Muscle layer of colon (tissue), 2 donors: ENCODE measurements around the gene WASF2.

Experiments
- H3K27ac ChIP-seq: one replicate; pipeline ENCODE4 v1.7.0; 2013; ENCODE audit warnings: low read depth, mild to moderate bottlenecking, low read length, moderate library complexity
- H3K27me3 ChIP-seq, 2 donors: one replicate each; pipeline ENCODE4 v1.7.0; 2013; ENCODE audit warnings: low read length in 2 of 2, mild to moderate bottlenecking in 2 of 2; ENCODE audit not compliant: insufficient read depth in 2 of 2, control insufficient read depth in 1 of 2
- H3K36me3 ChIP-seq: one replicate; pipeline ENCODE4 v1.7.0; 2013; ENCODE audit warnings: mild to moderate bottlenecking, low read length; ENCODE audit not compliant: insufficient read depth
- H3K4me1 ChIP-seq: one replicate; pipeline ENCODE4 v1.7.0; 2013; ENCODE audit warnings: mild to moderate bottlenecking, low read length; ENCODE audit not compliant: insufficient read depth
- H3K4me3 ChIP-seq, 2 donors: one replicate each; pipeline ENCODE4 v1.7.0; 2013; ENCODE audit warnings: low read length in 2 of 2, low read depth in 1 of 2, mild to moderate bottlenecking in 1 of 2, moderate library complexity in 1 of 2
- H3K9ac ChIP-seq: one replicate; pipeline ENCODE4 v1.7.0; 2013; ENCODE audit warnings: low read length
- H3K9me3 ChIP-seq: one replicate; pipeline ENCODE4 v1.7.0; 2013; ENCODE audit warnings: mild to moderate bottlenecking, low read length
- donor health status: abdominal sarcoma.
- donor health status: Adenocarcinoma of cecum.

WASF2 gene

DNA sequence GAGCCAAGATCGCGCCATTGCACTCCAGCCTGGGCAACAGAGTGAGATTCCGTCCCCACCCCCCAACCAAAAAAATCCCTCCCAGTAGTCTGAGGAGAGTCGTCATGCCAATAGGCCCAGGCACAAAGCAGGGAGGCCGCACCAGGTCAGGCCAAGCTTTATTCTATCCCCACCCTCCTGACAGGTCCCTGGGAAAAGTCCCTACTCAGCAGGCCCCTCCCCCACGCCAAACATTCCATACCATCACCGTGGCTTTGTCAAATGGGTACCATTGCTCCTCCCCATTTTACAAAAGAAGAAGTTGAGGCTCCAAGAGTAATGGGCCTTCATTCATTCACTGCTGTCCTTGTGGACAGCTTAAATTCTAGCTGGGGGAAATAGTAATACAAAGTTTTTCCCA is 92.2 kb downstream of the WASF2 start:
- H3K4me1 ChIP-seq: peaks cover 27% of the 10 kb centered on the region

DNA sequence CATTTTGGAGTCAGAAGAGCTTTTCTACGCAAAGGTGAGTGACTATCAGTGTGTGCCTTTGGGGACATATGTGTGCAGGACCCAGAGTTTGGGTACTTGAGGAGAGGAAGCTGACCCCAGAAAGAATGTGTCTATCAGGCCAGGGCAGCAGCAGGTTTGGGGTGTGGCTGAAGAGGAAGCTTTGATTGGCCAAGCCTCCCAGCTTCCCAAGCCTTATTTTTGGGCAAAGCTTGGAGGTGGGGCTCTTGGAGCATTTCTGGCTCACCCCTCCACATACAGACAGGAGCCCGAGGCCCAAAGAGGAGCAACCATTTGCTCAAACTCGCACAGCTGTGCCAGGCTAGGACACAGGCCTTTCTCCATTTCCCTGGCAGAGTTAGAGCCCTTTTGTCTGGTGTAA is 92.9 kb downstream of the WASF2 start:
- Histone ChIP-seq H3K36me3 (no peaks in the 10 kb centered on the region), H3K9ac (no peak overlapping the region), H3K27me3 (no peaks in the 10 kb centered on the region), H3K27ac (no peak overlapping the region), H3K4me1 (peaks cover 21% of the 10 kb centered on the region), H3K4me3 (no peak overlapping the region), H3K9me3 (no peaks in the 10 kb centered on the region)

More for the DNA sequence above, 92.2 kb downstream of the WASF2 start:
- Histone ChIP-seq H3K27ac (no peak overlapping the region), H3K9ac (no peak overlapping the region), H3K9me3 (no peaks in the 10 kb centered on the region), H3K36me3 (no peaks in the 10 kb centered on the region), H3K4me3 (no peak overlapping the region), H3K27me3 (no peaks in the 10 kb centered on the region)

DNA sequence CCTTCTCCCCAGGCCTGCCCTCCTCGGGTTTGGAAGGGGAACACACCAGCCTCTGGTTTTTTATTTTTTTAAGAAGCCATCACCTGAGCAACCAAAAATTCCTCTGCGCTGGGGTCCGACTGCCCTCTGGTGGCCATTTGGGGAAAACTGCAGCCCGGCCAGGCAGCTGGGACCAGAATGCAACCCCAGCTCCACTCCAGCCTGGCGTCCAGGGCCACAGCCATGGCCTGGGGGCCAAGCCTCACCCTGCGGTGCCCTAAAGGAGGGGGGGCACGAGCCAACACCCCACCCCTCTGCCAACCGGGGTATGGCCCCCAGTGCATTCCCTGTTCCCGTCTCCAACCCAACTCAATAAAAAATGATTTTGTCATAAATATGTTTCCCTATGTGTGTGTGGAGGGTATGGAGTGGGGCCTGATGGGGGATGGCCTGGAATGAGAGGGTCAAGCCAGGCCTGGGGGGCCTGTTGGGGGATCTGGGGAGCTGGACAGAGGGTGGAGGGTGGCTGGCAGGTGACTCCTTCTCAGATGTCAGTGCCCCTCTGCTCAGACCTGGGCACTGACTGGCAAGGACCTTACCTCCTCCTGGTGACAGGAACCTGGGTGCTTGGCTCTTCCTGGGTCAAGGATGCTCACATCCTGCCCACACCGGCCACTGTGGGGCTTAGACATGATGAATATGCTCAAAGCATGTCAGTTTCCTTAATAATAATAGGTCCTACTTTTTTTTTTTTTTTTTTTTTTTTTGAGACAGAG is 94.3 kb downstream of the WASF2 start:
- Histone ChIP-seq H3K36me3 (no peaks in the 10 kb centered on the region), H3K27me3 (no peaks in the 10 kb centered on the region), H3K9me3 (no peaks in the 10 kb centered on the region), H3K9ac (no peak overlapping the region), H3K4me1 (peaks cover 24% of the 10 kb centered on the region), H3K27ac (no peak overlapping the region), H3K4me3 (no peak overlapping the region)

DNA sequence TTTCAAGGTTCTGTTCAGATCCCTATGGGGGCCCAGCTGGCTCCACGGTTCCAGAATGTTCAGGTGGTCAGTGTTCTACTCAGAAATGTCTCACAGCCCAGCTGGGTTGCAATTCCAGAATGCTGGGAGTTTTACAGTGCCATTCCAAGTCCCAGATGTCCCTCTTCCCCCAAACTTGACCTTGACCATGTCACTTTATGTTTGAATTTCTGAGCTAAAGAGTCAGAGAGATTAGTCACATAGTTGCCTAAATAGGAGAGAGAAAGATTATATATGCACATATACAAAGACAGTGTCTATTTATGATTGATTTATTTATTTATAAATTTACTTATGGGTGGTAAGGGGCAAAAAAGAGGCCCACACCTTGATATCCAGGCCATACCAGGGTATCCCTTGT is 95.0 kb downstream of the WASF2 start:
- Histone ChIP-seq H3K4me1 (peaks cover 17% of the 10 kb centered on the region), H3K27ac (no peak overlapping the region), H3K9ac (no peak overlapping the region), H3K27me3 (no peaks in the 10 kb centered on the region), H3K9me3 (no peaks in the 10 kb centered on the region), H3K36me3 (no peaks in the 10 kb centered on the region), H3K4me3 (no peak overlapping the region)

DNA sequence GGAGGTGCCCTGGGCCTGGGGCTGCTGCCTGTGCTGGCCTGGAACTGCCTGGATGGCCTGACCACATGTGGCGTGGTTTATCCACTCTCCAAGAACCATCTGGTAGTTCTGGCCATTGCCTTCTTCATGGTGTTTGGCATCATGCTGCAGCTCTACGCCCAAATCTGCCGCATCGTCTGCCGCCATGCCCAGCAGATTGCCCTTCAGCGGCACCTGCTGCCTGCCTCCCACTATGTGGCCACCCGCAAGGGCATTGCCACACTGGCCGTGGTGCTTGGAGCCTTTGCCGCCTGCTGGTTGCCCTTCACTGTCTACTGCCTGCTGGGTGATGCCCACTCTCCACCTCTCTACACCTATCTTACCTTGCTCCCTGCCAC is 95.7 kb downstream of the WASF2 start:
- Histone ChIP-seq H3K9me3 (no peaks in the 10 kb centered on the region), H3K36me3 (no peaks in the 10 kb centered on the region), H3K9ac (no peak overlapping the region), H3K4me3 (no peak overlapping the region), H3K4me1 (peaks cover 14% of the 10 kb centered on the region), H3K27ac (no peak overlapping the region), H3K27me3 (no peaks in the 10 kb centered on the region)

DNA sequence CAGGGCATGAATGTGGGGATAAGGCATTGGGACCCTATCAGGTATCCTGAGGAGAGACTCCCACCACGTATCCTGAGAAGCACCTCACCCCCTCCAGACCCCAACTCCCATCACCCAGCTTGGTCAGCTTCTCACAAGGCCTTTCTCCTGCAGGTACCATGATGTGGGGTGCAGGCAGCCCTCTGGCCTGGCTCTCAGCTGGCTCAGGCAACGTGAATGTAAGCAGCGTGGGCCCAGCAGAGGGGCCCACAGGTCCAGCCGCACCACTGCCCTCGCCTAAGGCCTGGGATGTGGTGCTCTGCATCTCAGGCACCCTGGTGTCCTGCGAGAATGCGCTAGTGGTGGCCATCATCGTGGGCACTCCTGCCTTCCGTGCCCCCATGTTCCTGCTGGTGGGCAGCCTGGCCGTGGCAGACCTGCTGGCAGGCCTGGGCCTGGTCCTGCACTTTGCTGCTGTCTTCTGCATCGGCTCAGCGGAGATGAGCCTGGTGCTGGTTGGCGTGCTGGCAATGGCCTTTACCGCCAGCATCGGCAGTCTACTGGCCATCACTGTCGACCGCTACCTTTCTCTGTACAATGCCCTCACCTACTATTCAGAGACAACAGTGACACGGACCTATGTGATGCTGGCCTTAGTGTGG is 96.2 kb downstream of the WASF2 start:
- H3K9me3 ChIP-seq: no peaks in the 10 kb centered on the region
- no peak overlapping the region for H3K9ac ChIP-seq
- H3K27ac ChIP-seq: no peak overlapping the region
- H3K27me3 ChIP-seq: no peaks in the 10 kb centered on the region
- H3K4me3 ChIP-seq: no peak overlapping the region
- H3K4me1 ChIP-seq: peaks cover 13% of the 10 kb centered on the region
- H3K36me3 ChIP-seq: no peaks in the 10 kb centered on the region

DNA sequence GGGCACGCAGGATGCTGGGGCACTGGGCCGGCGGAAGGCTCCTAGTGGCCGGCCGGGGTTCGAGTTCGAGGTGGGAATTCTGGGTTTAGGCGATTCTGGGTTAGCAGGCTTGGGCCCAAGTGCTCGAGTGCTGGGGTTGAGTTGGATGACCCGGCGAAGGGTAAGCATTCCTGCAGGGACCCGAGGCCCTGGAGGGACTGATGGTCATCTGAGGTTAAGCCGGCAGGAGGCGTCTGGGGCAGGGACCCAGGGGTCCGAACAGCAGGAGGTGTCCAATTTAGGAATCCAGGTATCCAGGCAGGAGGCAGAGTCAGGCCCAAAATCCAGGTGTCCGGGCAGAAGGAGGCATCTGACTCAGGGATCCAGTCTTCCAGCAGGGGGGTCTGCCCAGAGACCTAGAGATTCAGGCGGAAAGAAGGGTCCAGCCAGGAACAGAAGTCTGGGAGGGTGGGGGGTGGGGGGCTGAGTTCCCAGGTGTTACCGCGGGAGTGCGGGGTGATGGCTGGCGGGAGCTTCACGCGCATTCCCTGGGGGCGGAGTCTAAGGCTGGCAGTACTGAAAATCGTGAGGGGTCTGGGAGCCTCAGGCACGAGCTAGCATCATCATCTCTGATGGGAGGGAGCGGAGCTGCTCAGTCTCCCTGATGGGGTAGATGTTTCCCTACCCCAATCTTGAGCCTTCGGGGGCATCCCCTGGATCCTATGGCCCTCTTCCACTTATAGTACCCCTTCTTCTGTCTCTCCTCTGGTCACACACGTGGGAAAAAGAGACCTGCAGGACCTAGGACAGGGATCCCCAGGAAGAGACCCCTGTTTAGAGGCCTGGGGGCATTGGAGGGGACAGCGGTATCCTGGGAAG is 97.0 kb downstream of the WASF2 start:
- Histone ChIP-seq H3K27ac (no peak overlapping the region), H3K9ac (no peak overlapping the region), H3K9me3 (no peaks in the 10 kb centered on the region), H3K36me3 (no peaks in the 10 kb centered on the region), H3K4me3 (peak overlapping the region; percentile 8 to 35), H3K27me3 (no peaks in the 10 kb centered on the region), H3K4me1 (peaks cover 13% of the 10 kb centered on the region)

DNA sequence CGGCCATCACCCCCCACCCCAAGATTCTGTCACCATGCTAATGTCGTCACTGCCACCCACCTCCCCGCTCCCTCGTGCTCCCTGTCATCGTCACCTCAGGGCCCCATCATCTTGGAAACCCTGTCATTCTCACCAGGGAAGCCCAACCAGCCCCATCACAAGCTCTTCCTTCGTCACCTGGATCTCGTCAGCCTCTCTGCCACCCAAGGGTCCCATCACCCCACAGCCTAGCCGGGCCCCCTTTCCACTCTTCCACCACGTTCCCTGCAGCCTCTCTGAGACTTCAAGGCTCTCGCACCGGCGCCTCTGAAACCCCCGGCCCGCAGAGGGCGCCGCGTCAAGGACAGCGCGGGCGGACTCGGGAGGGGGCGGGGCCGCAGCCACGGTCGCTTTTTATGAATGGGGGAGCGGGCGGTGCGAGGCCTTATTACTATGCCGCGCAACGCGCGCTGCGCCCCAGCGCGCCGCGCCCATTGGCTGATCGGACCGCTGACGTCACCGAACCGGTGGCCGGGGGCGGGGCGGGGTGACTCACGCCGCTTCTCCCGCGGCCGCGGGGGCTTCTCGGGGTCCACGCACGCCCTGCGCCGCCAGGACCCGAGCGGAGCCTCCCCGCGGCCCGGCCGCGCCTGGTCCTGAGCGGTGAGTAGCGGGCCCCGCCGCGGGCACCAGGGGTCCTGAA is 97.7 kb downstream of the WASF2 start, which contains the start of gene GPR3:
Gene GPR3 (plus strand): TSS at position 527 of the 682 bp plus-strand sequence. CDS start 1,177 bp downstream, outside the sequence.
- peaks cover 13% of the 10 kb centered on the region for H3K4me1 ChIP-seq
- no peaks in the 10 kb centered on the region for H3K27me3 ChIP-seq
- no peaks in the 10 kb centered on the region for H3K9me3 ChIP-seq
- no peaks in the 10 kb centered on the region for H3K36me3 ChIP-seq
- H3K9ac ChIP-seq: no peak within 1 kb of the TSS
- peak within 1 kb of the TSS; percentile 8 to 44 for H3K4me3 ChIP-seq
- H3K27ac ChIP-seq: peak within 1 kb of the TSS; percentile 30

DNA sequence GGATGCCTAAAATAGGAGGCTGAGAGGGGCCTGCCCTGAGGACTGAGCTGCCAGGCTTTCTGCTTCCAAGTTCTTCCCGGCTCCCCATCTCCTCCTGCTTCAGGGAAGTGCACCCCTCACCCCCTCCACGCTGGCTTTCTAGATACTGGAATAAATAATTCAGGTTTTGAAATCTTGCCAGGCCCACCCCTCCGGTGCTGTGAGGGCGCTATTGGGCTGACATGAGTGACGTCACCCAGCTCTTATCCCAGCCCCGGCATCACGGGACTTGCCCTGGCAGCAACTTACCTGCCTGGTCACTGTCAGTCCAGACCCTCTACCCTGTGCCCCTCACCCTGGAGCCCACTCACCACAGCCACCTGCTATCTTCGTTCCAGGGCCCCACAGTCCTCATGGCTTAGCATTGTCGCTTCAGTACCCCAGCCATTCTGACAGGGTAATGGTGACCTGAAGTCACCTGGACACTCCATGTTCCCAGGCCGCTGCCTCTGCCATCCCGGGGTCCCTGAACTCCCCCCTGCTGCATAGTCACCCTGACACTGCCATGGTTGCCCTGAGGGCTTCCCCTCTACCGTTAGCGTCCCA is 98.4 kb downstream of the WASF2 start:
- peak overlapping the region; percentile 28 for H3K27ac ChIP-seq
- peak overlapping the region; percentile 8 to 44 for H3K4me3 ChIP-seq
- H3K9ac ChIP-seq: no peak overlapping the region
- no peaks in the 10 kb centered on the region for H3K27me3 ChIP-seq
- H3K9me3 ChIP-seq: no peaks in the 10 kb centered on the region
- H3K36me3 ChIP-seq: no peaks in the 10 kb centered on the region
- peaks cover 13% of the 10 kb centered on the region for H3K4me1 ChIP-seq

DNA sequence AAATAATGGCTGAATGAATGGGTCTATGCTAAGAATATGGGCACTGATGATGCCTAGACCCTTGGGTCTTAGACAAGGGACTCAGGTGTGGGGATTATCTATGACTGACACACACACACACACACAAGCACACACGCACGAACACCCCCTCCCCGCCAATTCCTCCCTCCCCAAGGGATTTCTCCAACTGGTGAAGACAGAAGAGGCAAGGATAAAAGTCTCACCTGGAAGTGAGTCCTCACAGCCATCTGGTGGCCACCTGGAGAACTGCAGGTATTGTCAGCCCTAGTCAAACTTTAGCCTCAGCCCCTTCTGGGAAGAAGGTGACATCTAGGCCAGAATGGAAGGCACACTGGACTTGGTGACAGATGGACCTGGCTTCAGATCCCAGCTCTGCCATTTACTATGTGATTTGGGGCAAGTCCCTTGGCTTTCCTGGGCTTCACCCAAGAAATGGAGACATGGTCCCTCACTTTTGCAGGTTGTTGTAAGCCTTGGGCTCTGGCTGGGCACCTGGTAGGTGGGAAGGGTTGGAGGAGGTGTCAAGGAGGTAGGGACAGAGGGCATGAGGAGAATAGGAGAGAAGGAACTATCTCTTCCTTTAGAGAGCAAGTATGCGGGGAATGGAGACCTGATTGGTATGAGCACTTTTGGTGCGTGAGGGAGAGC is 101.5 kb downstream of the WASF2 start:
- Histone ChIP-seq H3K9ac (no peak overlapping the region), H3K27ac (no peak overlapping the region), H3K9me3 (no peaks in the 10 kb centered on the region), H3K36me3 (no peaks in the 10 kb centered on the region), H3K27me3 (peaks cover 0 to 3% of the 10 kb centered on the region in 2 donors), H3K4me1 (peaks cover 13% of the 10 kb centered on the region), H3K4me3 (no peak overlapping the region)
